ENCODE results near the gene MICU1.
A peak's percentile ranks its signal among the peaks of the same experiment; 100 is the strongest.
"Not testable (repeated sequence)": the region's sequence is repeated elsewhere in the genome, so short reads cannot be mapped to it uniquely, and the experiment has no call there.

The MICU1 gene

GRCh38 chr10:72328829-72329204, 297.1 kb downstream of the MICU1 start:
- DNase-seq: no peak
- in situ Hi-C loops (cut with HindIII; ENCODE audit: low pct_ligation_motif_present, low pct_unique_long_range_greater_than_20kb, low sequenced_read_pairs): no loop called here

DNA sequence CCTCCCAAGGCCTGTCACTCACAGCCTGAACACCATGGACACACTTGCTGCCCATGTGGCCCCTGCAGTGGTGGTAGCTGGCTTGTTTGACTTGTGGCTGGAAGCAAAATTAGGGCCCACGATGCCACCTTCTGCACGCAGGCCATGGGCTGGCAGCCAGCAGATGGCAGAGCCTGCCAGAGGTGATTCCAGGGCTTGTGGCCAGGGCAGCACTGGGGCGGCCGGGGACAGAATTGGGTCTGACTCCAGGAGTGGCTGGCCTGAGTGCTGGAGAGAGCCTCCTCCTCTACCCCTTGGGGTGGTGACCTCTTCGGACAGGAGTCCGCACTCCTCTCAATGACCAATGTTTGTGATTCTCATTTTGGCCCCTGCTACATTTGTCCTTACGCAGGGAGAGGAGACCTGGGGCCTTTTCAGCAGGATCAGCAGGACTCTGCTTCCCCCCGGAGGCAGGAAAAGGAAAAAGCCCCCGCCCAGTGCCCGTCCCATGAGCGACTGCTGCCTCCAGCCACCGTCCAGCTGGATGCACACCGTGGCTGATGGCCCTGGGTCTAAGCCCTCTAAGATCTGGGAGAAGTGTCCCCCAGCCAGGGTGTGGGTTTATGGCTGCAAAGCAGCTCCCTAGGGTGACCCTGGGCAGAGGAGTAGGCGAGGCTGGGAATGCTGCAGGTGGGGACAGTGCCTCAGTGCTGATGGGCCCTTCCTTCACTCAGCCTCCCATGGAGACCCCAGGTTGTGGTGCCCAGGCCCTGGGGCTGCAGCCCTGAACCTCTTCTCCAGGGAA, 297.6 kb downstream of the MICU1 start:
- peak; percentile 82 for DNase-seq
- in situ Hi-C loops (cut with HindIII; ENCODE audit: low pct_ligation_motif_present, low pct_unique_long_range_greater_than_20kb, low sequenced_read_pairs): no loop called here

DNA sequence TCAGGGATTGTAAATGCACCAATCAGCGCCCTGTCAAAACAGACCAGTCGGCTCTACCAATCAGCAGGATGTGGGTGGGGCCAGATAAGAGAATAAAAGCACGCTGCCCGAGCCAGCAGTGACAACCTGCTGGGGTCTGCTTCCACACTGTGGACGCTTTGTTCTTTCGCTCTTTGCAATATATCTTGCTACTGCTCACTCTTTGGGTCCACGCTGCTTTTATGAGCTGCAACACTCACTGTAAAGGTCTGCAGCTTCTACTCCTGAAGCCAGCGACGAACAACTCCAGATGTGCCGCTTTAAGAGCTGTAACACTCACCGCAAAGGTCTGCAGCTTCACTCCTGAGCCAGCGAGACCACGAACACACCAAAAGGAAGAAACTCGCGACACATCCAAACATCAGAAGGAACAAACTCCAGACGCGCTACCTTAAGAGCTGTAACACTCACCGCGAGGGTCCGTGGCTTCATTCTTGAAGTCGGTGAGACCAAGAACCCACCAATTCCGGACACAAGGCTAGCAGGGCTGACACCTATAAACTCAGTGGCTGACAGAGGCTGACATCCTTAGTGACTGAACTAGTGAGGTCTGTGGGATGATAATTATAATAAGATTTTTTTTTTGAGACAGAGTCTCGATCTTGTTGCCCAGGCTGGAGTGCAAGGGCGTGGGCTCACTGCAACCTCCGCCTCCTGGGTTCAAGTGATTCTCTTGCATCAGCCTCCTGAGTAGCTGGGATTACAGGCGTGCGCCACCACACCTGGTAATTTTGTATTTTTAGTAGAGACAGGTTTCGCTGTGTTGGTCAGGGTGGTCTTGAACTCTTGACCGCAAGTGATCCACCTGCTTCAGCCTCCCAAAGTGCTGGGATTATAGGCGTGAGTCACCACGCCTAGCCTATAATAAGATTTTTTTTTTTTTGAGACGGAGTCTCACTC, 298.9 kb downstream of the MICU1 start:
- in situ Hi-C loops (cut with HindIII; ENCODE audit: low pct_ligation_motif_present, low pct_unique_long_range_greater_than_20kb, low sequenced_read_pairs): not testable (repeated sequence)

GRCh38 chr10:72325243-72326175, 300.4 kb downstream of the MICU1 start:
- in situ Hi-C loops (cut with HindIII; ENCODE audit: low pct_ligation_motif_present, low pct_unique_long_range_greater_than_20kb, low sequenced_read_pairs); DNase-seq: not testable (repeated sequence)

More for the DNA sequence above, 298.9 kb downstream of the MICU1 start:
- not testable (repeated sequence) for DNase-seq

GRCh38 chr10:72323771-72324191, 302.1 kb downstream of the MICU1 start:
- DNase-seq: no peak
- in situ Hi-C loops (cut with HindIII; ENCODE audit: low pct_ligation_motif_present, low pct_unique_long_range_greater_than_20kb, low sequenced_read_pairs): loop anchor here (5.0 to 25.0 kb wide), 2 partner anchors 46 to 211 kb away; no protein-coding TSS in a partner anchor

DNA sequence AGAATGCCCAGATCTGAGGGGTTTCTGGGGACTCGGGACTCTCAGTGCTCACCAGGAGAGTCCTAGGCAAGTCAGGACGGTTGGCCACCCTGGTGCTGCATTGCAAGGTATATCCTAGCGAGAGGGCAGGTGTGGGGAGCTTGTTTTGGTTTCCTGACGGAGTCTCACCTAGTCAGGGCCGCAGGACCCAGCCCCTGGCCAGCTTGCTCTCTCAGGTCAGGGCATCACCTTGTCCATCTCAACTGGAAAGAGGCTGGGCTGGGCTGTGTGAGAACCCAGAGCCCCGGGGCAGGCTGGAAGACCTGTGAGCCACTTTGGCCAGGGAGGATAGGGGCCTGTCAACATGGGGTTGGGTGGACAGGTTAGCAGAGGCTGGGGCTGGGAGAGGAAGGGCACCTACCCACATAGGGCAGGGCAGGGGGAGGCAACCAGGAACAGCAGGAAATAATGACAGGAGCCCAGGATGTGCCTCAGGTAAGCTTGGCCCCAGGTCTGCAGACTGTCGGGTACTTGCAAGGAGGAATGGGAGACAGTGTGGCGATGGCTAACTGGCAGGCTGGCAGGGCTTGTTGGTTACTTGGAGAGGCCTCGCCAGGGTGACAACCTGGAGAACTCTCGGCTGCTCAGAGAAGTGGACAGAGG, 302.6 kb downstream of the MICU1 start:
- in situ Hi-C loops (cut with HindIII; ENCODE audit: low pct_ligation_motif_present, low pct_unique_long_range_greater_than_20kb, low sequenced_read_pairs): loop anchor here (5.0 to 25.0 kb wide), 2 partner anchors 46 to 211 kb away; no protein-coding TSS in a partner anchor

DNA sequence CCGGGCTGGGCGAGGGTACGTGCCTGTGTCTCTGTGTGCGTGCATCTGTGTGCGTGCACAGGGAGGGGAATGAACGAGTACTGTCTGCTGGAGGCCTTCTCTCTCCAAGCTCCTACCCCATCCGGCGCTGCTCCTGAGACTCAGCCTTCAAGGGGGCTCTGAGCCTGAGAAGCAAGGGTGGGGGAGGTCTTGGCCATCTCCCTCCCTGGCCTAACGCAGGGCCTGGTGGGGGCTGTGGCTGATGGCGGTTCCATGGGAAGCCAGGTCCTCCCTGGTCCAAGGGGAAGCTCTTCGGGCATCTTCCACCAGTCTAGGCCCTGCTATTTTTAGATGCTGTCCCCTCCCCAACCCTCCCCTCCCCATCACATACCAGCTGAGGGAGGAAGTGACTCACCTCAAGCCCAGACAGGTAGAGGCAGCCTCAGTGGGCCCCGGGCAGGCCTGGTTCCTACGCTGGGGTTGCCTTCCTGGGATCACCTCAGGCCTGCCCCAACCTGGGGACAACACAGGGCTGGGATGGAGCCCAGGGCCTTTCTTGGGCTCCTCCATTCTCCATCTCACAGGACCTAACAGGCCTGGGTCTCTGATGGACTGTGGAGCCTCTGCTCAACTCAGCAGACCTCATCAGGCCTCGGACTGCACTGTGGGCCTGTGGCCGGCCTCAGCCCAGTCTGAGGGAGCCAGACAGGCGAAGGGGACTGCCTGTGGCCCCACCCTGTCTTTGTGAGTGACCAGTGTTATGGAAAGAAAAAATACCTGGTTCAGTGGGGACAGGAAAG, 303.4 kb downstream of the MICU1 start:
- DNase-seq: no peak
- in situ Hi-C loops (cut with HindIII; ENCODE audit: low pct_ligation_motif_present, low pct_unique_long_range_greater_than_20kb, low sequenced_read_pairs): loop anchor here (5.0 to 25.0 kb wide), 2 partner anchors 45 to 210 kb away; no protein-coding TSS in a partner anchor

More for the DNA sequence above, 302.6 kb downstream of the MICU1 start:
- DNase-seq: no peak

DNA sequence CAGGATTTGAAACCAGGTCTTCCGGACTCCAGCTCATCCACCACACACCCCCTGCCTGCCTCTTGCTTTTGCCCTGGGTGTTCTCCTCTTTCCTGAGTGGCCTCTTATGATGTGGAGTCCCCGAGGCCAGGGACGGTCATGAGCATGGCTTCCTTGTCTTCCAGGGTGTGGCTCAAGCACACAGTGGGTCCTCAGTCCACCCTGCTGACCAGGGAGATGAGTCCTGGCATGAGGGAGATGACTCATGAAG, 303.9 kb downstream of the MICU1 start:
- in situ Hi-C loops (cut with HindIII; ENCODE audit: low pct_ligation_motif_present, low pct_unique_long_range_greater_than_20kb, low sequenced_read_pairs): loop anchor here (5.0 to 25.0 kb wide), 2 partner anchors 45 to 210 kb away; no protein-coding TSS in a partner anchor
- DNase-seq: no peak

DNA sequence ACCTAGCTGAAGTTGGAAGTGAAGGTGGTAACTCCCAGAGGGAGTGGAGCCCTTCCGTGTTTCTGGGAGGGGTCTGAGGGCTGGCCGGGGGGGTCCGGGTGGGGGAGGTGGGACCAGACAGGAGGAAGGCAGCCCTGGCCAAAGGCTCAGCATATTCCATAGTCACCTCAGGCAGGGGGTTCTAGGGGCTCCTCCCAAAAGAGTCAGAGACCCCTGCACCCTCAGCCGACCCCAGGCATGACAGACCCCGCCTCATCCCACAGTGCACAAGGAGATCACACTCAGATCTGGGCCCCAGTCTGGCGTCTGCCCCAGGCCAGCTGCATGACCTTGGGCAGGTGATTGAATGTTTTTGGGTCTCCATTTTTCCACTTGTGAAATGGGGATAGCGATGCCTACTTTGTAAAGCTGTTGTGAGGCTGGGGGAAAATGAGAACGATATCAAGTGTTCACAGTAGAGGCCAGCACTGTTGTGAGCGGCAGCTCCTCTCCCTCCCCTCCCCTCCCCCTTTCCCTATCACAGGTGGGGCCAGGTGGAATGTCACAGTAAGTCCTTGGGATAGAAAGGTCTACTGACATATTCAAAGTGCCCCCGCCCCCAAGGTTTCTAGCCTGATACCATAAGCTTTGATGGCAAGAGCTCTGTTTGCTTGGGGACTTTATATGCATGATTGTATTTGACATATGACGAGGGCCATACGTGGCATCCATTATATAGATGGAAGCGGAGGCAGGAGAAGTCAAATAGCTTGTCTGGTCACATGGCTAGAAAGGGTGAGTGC, 304.4 kb downstream of the MICU1 start:
- DNase-seq: no peak
- in situ Hi-C loops (cut with HindIII; ENCODE audit: low pct_ligation_motif_present, low pct_unique_long_range_greater_than_20kb, low sequenced_read_pairs): loop anchor here (5.0 to 25.0 kb wide), 2 partner anchors 44 to 209 kb away; no protein-coding TSS in a partner anchor

DNA sequence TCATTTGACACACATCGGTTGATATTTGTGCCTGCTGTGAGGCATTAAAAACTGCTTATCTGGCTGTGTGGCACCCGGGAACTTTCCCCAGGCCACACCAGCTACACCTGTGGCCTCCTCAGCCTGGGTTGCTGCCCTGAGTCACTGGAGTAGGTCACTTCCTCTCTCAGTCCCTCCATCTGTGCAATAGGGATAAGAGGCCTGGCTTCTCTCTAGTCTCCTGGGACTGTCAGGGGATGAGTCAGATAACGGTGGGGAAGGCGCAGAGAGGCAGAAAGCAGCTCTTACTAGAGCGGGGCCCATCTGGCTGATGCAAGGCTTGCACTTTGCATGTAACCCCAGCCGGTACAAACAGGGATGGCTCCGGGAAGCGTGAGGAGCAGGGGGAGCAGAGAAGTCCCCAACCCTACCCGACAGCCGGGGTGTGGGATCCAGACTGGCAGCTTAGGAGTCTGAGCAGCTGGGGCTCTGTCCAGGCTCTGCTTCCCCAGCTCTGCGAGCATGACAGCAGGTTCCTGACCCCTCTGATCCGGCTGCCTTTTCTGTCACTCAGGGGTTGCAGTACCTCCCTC, 305.1 kb downstream of the MICU1 start:
- in situ Hi-C loops (cut with HindIII; ENCODE audit: low pct_ligation_motif_present, low pct_unique_long_range_greater_than_20kb, low sequenced_read_pairs): loop anchor here (5.0 to 25.0 kb wide), 2 partner anchors 43 to 208 kb away; no protein-coding TSS in a partner anchor
- peak; percentile 100 for DNase-seq

GRCh38 chr10:72319416-72320254, 306.2 kb downstream of the MICU1 start:
- peak; percentile 95 for DNase-seq
- in situ Hi-C loops (cut with HindIII; ENCODE audit: low pct_ligation_motif_present, low pct_unique_long_range_greater_than_20kb, low sequenced_read_pairs): loop anchor here (5.0 to 25.0 kb wide), 2 partner anchors 42 to 207 kb away; no protein-coding TSS in a partner anchor

- DNase-seq: no peak
- in situ Hi-C loops (cut with HindIII; ENCODE audit: low pct_ligation_motif_present, low pct_unique_long_range_greater_than_20kb, low sequenced_read_pairs): loop anchor here (25.0 kb wide), 1 partner anchor 206 kb away; no protein-coding TSS in a partner anchor
Measured at GRCh38 chr10:72318418-72319262, 307.2 kb downstream of the MICU1 start.

Data from ACHN (cell line).